Activated T-cell treated with anti-CD3 and anti-CD28 coated beads for 1 hour (primary cell): ENCODE measurements around the gene GGPS1.
"Not testable (repeated sequence)": the region's sequence is repeated elsewhere in the genome, so short reads cannot be mapped to it uniquely, and the experiment has no call there.

ENCODE experiments used
- DNase-seq: peaks from one replicate; pipeline ENCODE4 v3.0.0-alpha.2; 2020; ENCODE audit warnings: low read depth

GGPS1 gene

DNA sequence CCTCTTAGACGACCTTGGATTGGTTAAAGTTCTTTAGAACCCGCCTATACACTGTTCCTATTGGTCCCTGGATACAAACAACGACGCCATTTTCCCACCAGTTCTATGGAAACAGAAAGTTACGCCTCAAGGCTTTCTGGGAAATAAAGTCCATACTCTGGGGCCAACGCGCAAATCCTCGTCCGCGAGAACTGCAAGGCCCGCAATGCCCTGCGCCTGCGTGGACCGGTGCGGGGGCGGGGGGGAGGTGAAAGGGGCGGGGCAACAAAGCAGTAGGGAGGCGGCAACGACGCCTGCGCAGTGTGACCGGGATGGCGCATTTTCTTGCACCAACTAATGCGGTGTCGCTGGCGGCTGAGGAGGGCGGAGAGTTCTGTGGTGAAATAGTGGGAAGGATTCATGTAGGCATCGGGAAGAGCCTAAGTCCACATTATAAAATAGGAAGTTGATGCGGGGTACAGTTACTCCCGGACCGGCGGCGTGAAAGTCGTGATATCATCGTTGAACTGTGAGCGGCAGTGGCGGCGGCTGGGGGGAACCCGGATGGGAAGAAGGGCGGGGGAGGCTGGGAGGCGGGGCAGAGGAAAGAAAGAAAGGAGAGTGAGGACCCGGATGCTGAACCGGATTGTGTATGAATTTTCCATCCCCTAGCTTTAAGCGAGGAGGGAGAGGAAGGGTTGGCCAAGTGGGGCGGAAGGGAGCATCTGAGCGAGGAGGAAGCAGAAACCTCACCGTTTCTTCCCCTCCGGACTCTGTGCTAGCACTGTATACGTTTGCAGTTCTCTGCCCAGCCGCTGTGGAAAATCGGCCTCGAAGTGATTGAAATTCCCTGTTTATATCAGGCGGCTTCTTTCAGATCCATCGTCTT, at the start of gene GGPS1:
TSS of gene GGPS1 (plus strand) at position 300 of the 868 bp plus-strand sequence. CDS start 6,695 bp downstream, outside the sequence.
- DNase-seq = peak; percentile 99

GRCh38 chr1:235278915-235279292, 49.5 kb upstream of the GGPS1 start:
- no peak for DNase-seq

- DNase-seq = no peak
Observed at GRCh38 chr1:235279694-235280093, 48.7 kb upstream of the GGPS1 start.

GRCh38 chr1:235280467-235280866, 47.9 kb upstream of the GGPS1 start:
- no peak for DNase-seq

DNA sequence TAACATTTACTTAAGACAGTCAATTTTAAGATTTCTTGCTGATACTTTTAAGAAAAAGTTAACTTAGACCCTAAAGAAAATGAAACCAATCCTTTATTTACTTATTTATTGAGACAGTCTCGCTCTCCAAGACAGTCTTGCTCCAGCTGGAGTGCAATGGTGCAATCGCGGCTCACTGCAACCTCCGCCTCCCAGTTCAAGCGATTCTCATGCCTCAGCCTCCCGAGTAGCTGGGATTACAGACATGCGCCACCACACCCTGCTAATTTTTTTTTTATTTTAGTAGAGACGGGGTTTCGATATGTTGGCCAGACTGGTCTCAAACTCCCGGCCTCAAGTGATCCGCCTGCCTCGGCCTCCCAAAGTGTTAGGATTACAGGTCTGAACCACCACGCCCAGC, 44.7 kb upstream of the GGPS1 start:
- not testable (repeated sequence) for DNase-seq

GRCh38 chr1:235284231-235284769, 44.1 kb upstream of the GGPS1 start:
- DNase-seq = no peak

DNA sequence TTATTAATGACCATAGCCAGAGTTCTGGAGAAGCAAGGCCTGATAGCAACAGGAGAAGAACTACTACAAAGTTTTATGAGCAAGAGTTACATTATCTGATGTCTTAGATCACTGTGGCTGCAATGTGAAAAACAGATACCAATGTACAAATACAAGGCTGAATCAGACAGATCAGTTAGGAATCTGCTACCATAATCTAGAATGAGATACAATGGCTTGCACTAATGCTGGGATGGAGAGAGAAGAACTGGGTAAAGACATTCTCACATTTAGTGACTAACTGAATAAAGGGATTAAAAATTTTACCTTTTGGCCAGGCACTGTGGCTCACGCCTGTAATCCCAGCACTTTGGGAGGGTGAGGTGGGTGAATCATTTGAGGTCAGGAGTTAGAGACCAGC, 41.7 kb upstream of the GGPS1 start:
- no peak for DNase-seq

DNA sequence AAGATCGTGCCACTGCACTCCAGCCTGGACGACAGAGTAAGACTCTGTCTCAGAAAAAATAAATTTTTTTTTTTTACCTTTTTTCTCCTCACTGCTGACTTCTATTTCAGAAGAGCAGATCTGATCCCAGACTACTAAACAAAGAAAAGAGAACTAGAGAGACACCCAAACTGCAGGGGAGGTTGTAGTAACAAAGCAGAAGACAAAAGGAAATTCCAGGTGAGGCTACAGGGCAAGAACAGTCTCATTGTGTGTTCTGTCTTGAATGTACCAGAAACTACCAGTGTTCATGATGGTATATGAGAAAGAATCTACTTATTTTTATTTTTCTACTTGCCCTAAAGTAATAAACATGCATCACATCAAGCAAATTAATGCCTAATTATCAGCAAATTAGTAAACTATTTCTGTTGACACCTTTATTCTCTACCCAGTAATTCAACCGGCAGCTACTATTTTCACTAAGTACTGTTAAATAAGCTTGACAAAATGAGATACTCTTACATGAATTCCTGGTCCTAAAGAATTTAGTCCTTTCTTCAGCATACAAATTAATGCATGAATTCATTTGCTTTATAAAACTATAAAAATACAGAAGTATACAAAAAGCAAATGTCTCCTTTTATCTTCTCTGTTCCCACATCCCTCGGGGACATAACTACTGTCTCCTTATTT, 41.0 kb upstream of the GGPS1 start:
- DNase-seq = no peak

GRCh38 chr1:235289859-235290739, 38.3 kb upstream of the GGPS1 start:
- no peak for DNase-seq

- DNase-seq = no peak
Observed at GRCh38 chr1:235290740-235291502, 37.4 kb upstream of the GGPS1 start.

- no peak for DNase-seq
Observed at GRCh38 chr1:235291599-235292091, 36.7 kb upstream of the GGPS1 start.

- DNase-seq = no peak
Observed at GRCh38 chr1:235292790-235293189, 35.6 kb upstream of the GGPS1 start.

- no peak for DNase-seq
Observed at GRCh38 chr1:235293322-235293942, 34.9 kb upstream of the GGPS1 start.

DNA sequence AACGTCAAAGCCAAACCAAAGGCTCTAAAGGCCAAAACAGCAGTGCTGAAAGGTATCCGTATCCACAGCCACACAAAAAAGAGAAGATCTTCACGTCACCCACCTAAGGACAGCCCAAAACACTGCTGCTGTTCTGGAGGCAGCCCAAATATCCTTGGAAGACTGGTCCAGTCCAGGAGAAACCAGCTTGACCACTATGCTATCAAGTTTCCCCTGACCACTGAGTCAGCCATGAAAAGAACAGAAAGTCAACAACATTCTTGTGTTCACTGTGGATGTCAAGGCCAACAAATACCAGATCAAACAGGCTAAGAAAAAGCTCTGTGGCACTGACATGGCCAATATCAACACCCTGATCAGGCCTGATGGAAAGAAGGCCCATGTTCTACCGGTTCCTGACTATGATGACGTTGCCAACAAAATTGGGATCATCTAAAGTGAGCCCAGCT, 32.4 kb upstream of the GGPS1 start:
- DNase-seq = no peak

DNA sequence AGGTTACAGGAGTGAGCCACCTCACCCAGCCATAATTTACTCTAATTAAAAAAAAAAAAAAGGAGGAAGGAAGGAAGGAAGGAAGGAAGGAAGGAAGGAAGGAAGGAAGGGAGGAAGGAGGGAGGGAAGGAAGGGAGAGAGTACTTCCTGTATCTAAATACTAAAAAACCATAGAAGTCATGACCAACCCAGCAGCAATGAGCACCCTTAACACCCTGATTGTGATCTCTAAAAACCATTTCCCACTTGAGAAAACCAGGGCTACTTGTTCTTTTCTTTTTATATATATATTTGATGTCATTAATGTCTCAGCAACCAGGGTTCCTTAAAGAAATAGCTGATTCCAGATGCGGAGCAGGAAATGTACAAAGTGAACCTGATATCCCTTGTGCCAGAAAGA, 31.6 kb upstream of the GGPS1 start:
- DNase-seq = no peak

- no peak for DNase-seq
Observed at GRCh38 chr1:235297579-235297978, 30.8 kb upstream of the GGPS1 start.

DNA sequence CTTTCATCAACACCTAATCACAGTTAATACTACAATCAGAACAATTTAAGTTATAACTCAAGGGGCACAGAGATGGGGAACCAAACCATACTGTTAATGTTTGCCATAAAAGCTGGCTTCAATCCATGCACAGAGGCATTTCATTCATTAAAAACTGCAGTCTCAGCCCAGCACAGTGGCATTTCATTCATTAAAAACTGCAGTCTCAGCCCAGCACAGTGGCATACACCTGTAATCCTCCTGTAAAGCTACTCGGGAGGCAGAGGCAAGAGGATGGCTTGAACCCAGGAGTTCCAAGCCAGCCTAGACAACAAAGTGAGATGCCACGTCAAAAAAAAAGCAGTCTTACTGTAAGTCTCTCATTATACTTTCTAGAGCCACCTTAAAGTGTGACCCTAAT, 29.6 kb upstream of the GGPS1 start:
- no peak for DNase-seq

GRCh38 chr1:235299169-235299858, 29.1 kb upstream of the GGPS1 start:
- no peak for DNase-seq

DNA sequence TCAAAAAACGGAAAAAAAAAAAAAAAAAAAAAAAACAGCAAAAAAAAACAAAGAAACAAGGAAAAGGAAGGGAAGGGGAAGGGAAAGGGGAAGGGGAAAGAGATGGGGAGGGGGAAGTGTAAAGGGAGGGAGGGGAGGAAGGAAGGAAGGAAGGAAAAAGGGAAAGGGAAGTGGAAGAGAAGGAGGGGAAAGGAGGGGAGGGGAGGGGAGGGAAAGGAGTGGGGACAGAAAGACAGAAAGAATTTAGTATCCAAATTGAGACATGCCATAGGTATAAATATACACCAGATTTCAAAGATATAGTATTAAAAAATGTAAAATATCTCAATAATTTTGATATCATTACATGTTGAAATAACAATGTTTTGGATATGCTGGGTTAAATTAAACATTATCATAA, 26.2 kb upstream of the GGPS1 start:
- no peak for DNase-seq
